ENCODE measurements around the gene VAT1L. TPM values are rescaled to one million over a fixed set of nuclear protein-coding genes. Genes with fewer than 3 reads are reported as not detected.

VAT1L gene
- total and polyA plus RNA-seq, 2 donors (not counting 1 experiment from before 2014, with no cell fraction given), result not detected

DNA sequence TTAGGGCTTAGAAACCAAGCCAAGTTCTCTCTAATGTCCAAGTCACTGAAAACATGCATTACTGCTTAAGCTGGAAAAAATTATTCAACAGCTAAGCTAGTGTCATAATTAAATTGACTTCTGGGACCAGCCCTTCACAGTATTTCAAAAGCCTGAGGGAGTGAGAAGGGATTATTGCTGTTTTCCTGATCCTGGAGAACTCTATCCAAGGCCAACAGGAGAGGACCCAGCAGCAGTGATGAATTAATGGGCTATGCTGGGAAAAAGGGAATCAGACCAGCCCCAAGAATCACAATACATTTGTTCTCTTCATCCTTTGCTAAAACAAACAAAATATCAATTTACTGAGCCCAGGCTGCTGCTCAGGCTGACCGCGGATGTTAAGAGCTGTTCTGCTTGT is 199.4 kb downstream of the VAT1L start:
- Histone ChIP-seq H3K9ac (ENCODE audit: low read length) (no peak overlapping the region), H4K20me1 (ENCODE audit: control insufficient read depth, insufficient read depth, low read length, poor library complexity, severe bottlenecking) (no peaks in the 10 kb centered on the region), H2AFZ (ENCODE audit: insufficient read depth, low read depth, low read length, poor library complexity, severe bottlenecking) (no peak overlapping the region), H3K4me2 (replicated peaks; ENCODE audit: low read depth, low read length, poor library complexity, severe bottlenecking) (no peak overlapping the region), H3K36me3 (replicated peaks in 1 of 2; ENCODE audit: control extremely low read depth in 1 of 2, control insufficient read depth in 1 of 2, extremely low read depth in 1 of 2, insufficient read depth in 2 of 2, low read length in 1 of 2) (no peaks in the 10 kb centered on the region), H3K9me3 (ENCODE audit: control extremely low read depth in 1 of 3, control insufficient read depth in 2 of 3, insufficient read depth in 1 of 3, low read length in 2 of 3) (no peaks in the 10 kb centered on the region), H3K27ac (ENCODE audit: low read length in 2 of 2) (no peak overlapping the region), H3K79me2 (ENCODE audit: control insufficient read depth, insufficient read depth, low read length) (no peaks in the 10 kb centered on the region), H3K4me3 (ENCODE audit: control extremely low read depth in 1 of 5, extremely low read depth in 1 of 5, insufficient read depth in 1 of 5, low read depth in 2 of 5, low read length in 4 of 5) (no peak overlapping the region), H3K27me3 (replicated peaks in 1 of 4; ENCODE audit: control extremely low read depth in 1 of 4, control insufficient read depth in 3 of 4, insufficient read depth in 4 of 4, low read length in 3 of 4) (no peaks in the 10 kb centered on the region), H3K4me1 (ENCODE audit: control insufficient read depth in 2 of 2, insufficient read depth in 2 of 2, low read length in 2 of 2) (no peaks in the 10 kb centered on the region)
- ChIA-PET CTCF (no interaction called here), POLR2A (no interaction called here)
- Mint-ChIP-seq H3K27me3 (peaks cover 10% of the 10 kb centered on the region), H3K9me3 (ENCODE audit: insufficient read depth) (no peaks in the 10 kb centered on the region), H3K4me3 (no peak overlapping the region), H3K27ac (no peak overlapping the region), H3K4me1 (no peaks in the 10 kb centered on the region)
- intact Hi-C loops (cut with micrococcal nuclease), result no loop called here
- TF ChIP-seq, protein P1, sequence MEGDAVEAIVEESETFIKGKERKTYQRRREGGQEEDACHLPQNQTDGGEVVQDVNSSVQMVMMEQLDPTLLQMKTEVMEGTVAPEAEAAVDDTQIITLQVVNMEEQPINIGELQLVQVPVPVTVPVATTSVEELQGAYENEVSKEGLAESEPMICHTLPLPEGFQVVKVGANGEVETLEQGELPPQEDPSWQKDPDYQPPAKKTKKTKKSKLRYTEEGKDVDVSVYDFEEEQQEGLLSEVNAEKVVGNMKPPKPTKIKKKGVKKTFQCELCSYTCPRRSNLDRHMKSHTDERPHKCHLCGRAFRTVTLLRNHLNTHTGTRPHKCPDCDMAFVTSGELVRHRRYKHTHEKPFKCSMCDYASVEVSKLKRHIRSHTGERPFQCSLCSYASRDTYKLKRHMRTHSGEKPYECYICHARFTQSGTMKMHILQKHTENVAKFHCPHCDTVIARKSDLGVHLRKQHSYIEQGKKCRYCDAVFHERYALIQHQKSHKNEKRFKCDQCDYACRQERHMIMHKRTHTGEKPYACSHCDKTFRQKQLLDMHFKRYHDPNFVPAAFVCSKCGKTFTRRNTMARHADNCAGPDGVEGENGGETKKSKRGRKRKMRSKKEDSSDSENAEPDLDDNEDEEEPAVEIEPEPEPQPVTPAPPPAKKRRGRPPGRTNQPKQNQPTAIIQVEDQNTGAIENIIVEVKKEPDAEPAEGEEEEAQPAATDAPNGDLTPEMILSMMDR (IDR thresholded peaks at IDR 0.05), result no peak
- TF ChIP-seq EZH2 (IDR thresholded peaks at IDR 0.05; ENCODE audit: borderline replicate concordance, insufficient read depth, low read depth, low read length, poor library complexity, severe bottlenecking), result no peak
- ATAC-seq (ENCODE audit: low read depth) (no peak), DNase-seq (no peak)
- no CpG with 5 or more reads among the region's 2 CpGs for WGBS (ENCODE audit: insufficient coverage)

DNA sequence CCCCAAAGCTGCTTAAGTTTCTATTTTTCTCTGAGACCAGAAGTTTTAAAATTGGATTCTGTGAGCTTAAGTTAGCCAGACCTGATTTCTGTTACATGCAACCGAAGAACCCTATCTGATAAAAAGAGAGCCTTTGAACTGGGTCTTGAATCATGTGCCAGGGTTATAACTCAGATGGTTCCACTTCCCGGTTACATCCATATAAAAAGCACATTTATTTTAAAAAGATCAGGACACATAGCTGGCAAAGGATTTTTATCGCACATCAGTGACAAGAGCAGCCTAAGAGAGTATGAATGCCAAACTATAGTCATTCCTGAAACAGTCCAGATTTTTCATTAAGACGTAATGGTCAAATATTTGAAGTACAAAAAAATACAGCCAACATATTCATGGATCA is 201.5 kb downstream of the VAT1L start:
- TF ChIP-seq EZH2 (IDR thresholded peaks at IDR 0.05; ENCODE audit: borderline replicate concordance, insufficient read depth, low read depth, low read length, poor library complexity, severe bottlenecking), result no peak
- TF ChIP-seq, protein P1 (IDR thresholded peaks at IDR 0.05), result no peak
- H3K4me3 ChIP-seq (ENCODE audit: control extremely low read depth in 1 of 5, extremely low read depth in 1 of 5, insufficient read depth in 1 of 5, low read depth in 2 of 5, low read length in 4 of 5), result no peak overlapping the region
- H3K9me3 ChIP-seq (ENCODE audit: control extremely low read depth in 1 of 3, control insufficient read depth in 2 of 3, insufficient read depth in 1 of 3, low read length in 2 of 3), result no peaks in the 10 kb centered on the region
- H3K27me3 ChIP-seq (replicated peaks in 1 of 4; ENCODE audit: control extremely low read depth in 1 of 4, control insufficient read depth in 3 of 4, insufficient read depth in 4 of 4, low read length in 3 of 4), result no peaks in the 10 kb centered on the region
- H4K20me1 ChIP-seq (ENCODE audit: control insufficient read depth, insufficient read depth, low read length, poor library complexity, severe bottlenecking), result no peaks in the 10 kb centered on the region
- no peak overlapping the region for H3K27ac Mint-ChIP-seq
- H3K4me1 ChIP-seq (ENCODE audit: control insufficient read depth in 2 of 2, insufficient read depth in 2 of 2, low read length in 2 of 2), result no peaks in the 10 kb centered on the region
- no peak overlapping the region for H2AFZ ChIP-seq (ENCODE audit: insufficient read depth, low read depth, low read length, poor library complexity, severe bottlenecking)
- POLR2A ChIA-PET, result no interaction called here
- H3K9me3 Mint-ChIP-seq (ENCODE audit: insufficient read depth), result no peaks in the 10 kb centered on the region
- H3K4me1 Mint-ChIP-seq, result no peaks in the 10 kb centered on the region
- ATAC-seq (ENCODE audit: low read depth) (no peak), DNase-seq (no peak)
- CTCF ChIA-PET, result interaction anchor here (1.5 kb wide), 1 partner anchor 13 kb away, joined by 3 read pairs; no protein-coding TSS in a partner anchor
- no CpG with 5 or more reads among the region's 4 CpGs for WGBS (ENCODE audit: insufficient coverage)
- no peak overlapping the region for H3K4me2 ChIP-seq (replicated peaks; ENCODE audit: low read depth, low read length, poor library complexity, severe bottlenecking)
- H3K4me3 Mint-ChIP-seq, result no peak overlapping the region
- no peak overlapping the region for H3K9ac ChIP-seq (ENCODE audit: low read length)
- no peak overlapping the region for H3K27ac ChIP-seq (ENCODE audit: low read length in 2 of 2)
- no peaks in the 10 kb centered on the region for H3K79me2 ChIP-seq (ENCODE audit: control insufficient read depth, insufficient read depth, low read length)
- intact Hi-C loops (cut with micrococcal nuclease), result no loop called here
- no peaks in the 10 kb centered on the region for H3K36me3 ChIP-seq (replicated peaks in 1 of 2; ENCODE audit: control extremely low read depth in 1 of 2, control insufficient read depth in 1 of 2, extremely low read depth in 1 of 2, insufficient read depth in 2 of 2, low read length in 1 of 2)
- peaks cover 7% of the 10 kb centered on the region for H3K27me3 Mint-ChIP-seq

All from B cell (primary cell).